DND-41 (cell line): ENCODE measurements around the gene CCDC138.

ENCODE experiments used
- EZH2 ChIP-seq: IDR thresholded peaks from 3 replicates; pipeline ENCODE4 v1.6.1; 2012; ENCODE audit warnings: borderline replicate concordance, low read depth, mild to moderate bottlenecking, moderate library complexity, low read length, inconsistent platforms; ENCODE audit not compliant: severe bottlenecking
- TF ChIP-seq, protein P1 (sequence below): IDR thresholded peaks from 2 replicates; pipeline ENCODE4 v1.5.1; 2012; ENCODE audit warnings: borderline replicate concordance, low read length, moderate library complexity, mild to moderate bottlenecking; ENCODE audit not compliant: poor library complexity, severe bottlenecking; ENCODE audit errors: extremely low read depth

- TF ChIP-seq, protein P1, sequence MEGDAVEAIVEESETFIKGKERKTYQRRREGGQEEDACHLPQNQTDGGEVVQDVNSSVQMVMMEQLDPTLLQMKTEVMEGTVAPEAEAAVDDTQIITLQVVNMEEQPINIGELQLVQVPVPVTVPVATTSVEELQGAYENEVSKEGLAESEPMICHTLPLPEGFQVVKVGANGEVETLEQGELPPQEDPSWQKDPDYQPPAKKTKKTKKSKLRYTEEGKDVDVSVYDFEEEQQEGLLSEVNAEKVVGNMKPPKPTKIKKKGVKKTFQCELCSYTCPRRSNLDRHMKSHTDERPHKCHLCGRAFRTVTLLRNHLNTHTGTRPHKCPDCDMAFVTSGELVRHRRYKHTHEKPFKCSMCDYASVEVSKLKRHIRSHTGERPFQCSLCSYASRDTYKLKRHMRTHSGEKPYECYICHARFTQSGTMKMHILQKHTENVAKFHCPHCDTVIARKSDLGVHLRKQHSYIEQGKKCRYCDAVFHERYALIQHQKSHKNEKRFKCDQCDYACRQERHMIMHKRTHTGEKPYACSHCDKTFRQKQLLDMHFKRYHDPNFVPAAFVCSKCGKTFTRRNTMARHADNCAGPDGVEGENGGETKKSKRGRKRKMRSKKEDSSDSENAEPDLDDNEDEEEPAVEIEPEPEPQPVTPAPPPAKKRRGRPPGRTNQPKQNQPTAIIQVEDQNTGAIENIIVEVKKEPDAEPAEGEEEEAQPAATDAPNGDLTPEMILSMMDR: no peak
- TF ChIP-seq EZH2: no peak
Observed at GRCh38 chr2:108824316-108825070, 37.9 kb downstream of the CCDC138 start.
